HG03103 (cell line): ENCODE data around the gene UBE2Z.
"Not testable (repeated sequence)": the region's sequence is repeated elsewhere in the genome, so short reads cannot be mapped to it uniquely, and the experiment has no call there.

ENCODE experiments used
- ATAC-seq: cut with Tn5 transposase; IDR thresholded peaks from one replicate; pipeline ENCODE4 v1.9.1; 2021; ENCODE audit warnings: low read depth; ENCODE audit not compliant: unreplicated experiment

UBE2Z gene

DNA sequence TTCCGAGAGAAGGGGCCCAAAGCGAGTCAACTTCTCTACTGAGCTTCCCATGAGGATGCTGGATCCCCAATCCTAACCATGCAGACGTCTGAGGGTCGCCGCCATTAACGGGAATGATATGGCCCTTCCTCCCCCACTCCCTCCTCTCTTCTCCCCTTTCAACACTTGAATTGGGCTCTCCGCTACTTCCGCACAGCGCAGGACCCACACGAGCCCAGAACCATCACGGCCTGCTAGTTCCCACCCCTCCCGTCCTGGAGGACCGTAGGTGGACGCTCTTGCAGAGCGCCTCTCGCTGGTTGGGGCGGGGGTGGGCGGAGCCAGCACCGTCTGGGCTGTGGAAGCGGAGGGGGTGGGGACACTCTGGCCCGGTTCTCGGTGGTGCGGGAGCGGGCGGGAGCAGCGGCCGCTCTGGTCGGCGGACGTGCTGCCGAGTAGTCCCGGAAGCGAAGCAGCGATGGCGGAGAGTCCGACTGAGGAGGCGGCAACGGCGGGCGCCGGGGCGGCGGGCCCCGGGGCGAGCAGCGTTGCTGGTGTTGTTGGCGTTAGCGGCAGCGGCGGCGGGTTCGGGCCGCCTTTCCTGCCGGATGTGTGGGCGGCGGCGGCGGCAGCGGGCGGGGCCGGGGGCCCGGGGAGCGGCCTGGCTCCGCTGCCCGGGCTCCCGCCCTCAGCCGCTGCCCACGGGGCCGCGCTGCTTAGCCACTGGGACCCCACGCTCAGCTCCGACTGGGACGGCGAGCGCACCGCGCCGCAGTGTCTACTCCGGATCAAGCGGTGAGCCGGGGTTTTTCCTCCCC is at the start of gene UBE2Z:
TSS of gene UBE2Z (plus strand) at position 361 of the 797 bp plus-strand sequence. CDS start at position 458, 97 bp downstream.
- peak; percentile 67 for ATAC-seq

DNA sequence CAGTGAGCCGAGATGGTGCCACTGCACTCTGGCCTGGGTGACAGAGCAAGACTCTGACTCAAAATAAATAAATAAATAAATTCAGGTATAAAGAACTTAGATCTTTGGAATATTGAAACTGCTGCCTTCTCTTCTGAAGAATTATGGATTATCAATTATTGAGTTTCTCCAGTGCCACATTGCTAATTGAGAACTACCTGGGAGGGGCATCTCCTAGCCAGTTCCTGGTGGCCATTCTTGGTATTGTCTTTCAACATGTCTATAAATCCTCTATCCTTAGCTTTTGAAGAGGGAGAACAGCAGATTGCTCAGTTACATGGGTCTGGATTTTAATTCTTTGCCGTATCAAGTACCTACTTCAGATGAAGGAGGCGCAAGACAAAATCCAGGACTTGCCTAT is 48.2 kb upstream of the UBE2Z start:
- ATAC-seq: no peak

DNA sequence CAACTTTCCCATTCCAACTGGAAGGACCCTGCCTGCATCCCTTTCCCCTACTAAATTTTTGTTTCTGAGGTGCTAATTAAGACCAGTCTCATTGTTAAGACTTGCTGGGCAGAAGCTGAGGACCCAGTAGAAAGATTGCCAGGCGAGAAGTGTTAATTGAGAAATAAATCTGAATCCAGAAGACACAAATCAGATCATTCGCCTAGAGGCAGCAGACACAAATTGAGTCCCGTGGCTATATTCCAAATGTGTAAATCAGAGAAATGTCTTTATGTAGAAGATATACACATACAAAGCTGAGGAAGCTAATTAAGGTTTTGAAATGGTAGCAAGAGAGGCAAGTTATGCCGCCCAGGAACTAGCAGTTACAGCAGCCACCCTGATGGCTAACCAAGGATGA is 47.8 kb upstream of the UBE2Z start:
- no peak for ATAC-seq

DNA sequence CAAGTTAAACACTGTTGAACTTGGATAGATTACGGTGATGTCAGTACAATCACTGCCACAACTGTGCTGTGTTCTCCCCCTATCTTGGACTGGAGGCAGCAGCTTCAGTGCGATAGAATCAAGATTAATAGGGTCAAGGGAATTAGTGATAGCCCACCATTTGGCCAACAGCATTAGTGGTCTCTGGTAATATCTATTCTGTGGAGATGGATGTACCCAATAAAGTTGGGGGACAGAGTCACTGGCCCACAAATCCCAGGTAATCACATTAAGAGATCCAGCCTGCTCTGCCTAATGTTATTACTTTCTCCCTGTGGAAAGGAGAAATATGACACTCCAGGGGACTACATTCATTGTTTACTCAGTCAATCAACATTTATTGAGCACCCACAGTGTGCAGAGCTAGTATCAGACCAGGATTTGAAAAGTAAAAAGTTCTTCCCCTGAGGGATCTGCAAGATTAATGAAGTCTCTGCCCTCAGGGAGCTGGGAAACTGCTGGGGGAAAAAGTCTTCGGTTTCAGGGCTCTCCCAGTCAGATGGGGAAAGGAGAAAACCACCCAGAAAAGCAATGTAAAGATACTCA is 39.2 kb upstream of the UBE2Z start:
- no peak for ATAC-seq

DNA sequence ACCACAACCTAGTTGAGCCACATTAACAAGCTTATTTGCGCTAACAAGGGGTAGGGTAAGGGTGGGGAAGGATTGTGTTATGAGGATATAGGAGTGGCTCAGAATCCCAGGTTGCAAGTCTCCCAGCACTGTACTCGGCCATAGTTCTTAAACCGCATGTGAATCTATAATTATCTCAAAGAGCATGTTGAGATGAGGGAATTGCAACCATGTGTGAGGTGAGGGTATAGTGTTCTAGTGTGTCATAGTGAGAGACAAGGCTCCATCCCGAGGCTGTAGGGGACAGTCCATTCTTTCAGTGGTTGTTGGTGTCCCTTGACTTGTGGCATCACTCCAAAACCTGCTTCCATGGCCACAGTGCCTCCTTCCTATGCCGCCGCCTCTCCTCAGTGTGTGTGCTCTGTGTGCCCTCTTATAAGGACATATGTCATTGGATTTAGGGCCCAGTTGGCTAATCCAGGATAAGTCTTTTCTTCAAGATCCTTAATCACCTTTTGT is 38.3 kb upstream of the UBE2Z start:
- no peak for ATAC-seq

DNA sequence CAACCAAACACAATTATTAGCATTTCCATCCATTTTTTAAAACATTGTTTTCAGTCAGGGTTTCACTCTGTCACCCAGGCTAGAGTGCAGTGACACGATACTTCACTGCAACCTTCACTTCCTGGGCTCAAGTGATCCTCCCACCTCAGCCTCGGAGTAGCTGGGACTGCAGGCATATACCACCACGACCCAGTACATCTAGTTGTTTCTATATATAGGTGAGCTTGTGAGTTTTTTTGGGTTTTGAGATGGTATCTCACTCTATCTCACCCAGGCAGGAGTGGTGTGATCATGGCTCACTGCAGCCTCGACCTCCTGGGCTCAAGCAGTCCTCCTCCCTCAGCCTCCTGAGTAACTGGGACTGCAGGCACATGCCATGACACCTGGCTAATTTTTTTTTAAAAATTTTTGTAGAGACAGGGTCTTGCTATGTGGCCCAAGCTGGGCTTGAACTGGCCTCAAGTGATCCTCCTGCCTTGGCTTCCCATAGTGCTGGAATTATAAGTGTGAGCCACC is 37.1 kb upstream of the UBE2Z start:
- ATAC-seq: no peak

DNA sequence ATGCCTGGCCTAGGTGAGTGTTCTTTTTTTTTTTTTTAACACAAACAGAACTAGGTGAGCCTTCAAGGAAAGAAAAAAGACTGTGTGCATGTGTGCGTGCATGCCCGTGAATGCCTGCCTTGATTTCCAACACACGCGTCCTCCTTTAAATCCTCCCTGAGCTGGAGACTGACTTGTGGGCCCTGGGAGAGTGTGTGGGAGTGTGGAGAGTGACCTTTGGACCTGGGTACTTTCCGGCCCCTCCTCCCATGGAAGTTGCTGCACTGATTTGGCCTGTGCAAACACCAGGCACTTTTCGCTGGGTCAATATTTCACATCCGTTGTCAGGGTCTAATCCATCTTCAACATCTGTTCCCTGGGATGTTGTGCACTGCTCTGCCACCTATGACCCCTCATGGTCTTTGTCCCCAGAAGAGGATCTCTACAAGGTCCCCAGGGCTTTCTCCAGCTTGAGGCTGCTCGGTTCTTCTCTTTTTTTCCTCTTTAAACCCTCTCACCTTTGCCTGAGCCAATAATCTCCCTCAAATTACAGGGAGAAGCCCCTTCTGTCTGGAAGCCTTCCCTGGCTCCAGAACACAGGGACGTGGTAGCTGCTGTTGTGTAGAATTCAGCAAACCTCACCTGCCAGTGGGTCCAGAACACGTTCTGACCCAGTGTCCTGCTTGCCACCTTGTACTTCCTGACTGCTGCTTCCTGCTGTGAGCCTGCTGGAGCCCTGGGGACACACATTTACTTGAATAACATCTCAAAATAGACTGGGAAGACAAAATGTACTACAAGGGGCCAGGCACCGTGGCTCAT is 36.5 kb upstream of the UBE2Z start:
- ATAC-seq: no peak

DNA sequence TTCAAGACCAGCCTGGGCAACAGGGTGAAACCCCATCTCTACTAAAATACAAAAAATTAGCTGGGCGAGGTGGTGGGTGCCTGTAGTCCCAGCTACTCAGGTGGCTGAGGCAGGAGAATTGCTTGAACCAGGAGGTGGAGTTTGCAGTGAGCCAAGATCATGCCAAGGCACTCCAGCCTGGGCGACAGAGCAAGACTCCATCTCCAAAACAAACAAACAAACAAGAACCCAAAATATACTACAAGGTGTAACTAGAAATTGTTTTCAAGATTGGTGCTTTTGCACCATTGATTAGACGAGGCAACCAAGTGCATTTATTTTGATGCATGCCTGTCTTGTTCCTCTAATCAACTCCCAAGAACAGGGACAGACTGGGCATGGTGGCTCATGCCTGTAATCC is 35.8 kb upstream of the UBE2Z start:
- not testable (repeated sequence) for ATAC-seq

DNA sequence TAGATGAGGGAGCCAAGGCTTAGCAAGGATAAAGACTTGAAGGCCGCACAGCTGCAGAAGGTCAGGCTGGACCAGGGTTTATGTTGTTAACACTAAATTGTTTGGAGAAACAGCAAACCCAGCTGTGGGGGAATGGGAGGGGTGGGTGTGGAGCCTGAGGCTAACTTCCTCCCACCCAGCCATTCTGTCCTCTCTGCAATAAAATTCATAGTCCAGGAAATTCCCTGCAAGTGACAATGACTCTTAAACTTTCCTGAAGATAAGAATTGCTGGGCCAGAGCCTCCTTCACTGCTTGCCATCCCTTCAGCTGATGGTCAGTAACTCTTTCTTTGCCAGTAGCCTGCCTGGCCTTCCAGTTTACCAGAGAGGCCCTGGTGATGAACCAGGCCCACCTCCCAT is 35.0 kb upstream of the UBE2Z start:
- ATAC-seq: no peak

DNA sequence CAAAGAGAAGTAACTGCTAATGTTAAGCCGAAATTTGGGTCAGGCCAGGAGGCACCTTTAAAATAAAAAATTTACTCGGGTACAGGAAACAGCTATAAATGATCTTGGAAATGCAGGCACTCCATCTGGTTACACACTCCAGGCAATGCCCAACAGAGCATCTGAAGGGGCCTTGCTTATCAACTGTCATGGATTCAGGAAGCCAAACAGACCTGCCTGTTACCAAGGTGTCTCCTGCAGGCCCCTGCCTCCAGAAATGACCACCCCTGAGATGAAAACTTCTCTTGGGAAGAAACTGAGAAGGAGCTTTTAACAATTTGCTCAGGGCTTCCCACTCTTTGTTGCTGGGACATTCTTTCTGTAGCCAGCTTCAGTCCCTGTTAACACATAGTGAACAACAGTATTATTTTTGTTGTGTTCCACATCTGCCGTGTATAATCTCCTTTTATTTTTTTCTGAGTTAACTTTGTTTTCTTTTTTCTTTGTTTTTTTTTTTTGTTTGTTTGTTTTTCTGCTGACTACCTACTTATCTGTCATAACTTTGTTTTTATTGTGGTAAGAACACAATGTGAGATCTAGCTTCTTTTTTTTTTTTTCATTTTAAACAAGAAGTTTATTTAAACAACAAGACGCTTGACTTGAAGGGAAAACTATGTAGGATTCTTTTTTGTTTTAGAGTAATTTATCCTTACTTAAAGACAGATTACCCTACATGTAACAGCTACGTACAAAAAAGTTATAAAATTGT is 34.3 kb upstream of the UBE2Z start:
- ATAC-seq: no peak

DNA sequence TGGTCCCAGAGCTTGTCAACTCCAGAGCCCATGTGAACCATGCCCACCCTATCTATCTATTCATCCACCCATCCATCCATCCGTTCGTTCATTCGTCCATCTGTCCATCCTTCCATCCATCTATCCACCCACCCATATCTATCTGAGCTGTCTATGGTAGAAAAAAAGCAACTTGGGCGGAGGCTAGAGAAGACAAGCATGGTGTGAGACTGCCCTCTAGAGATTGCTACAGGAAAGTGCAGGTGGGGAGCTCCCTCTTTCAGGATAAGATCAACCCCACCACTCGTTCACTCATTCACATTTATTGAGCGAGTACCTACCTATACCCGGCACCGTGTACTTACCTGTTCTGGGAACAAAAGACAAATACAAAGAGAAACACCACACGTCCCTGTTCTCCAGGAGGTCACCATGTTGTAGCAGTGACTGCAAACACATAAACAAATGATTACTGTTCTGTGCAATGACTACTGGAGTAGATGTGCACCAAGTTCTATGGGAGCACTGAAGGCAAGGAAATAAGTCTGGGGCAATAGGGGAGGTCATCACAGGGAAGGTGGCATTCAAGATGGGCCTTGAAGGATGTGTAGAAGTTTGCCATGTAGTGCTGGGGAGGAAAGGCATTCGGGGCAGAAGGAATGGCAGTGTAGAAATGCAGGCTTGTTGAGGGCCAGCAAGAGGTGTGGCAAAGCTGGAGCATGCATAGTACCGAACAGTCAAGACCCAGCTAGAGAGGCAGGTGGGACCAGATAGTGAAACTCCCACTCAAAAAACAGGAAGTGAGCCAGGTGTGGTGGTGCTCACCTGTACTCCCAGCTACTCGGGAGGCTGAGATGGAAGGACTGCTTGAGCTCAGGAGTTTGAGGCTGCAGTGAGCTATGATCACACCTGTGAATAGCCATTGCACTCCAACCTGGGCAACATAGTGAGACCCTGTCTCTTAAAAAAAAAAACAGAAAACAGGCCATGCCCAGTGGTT is 29.0 kb upstream of the UBE2Z start:
- no peak for ATAC-seq

DNA sequence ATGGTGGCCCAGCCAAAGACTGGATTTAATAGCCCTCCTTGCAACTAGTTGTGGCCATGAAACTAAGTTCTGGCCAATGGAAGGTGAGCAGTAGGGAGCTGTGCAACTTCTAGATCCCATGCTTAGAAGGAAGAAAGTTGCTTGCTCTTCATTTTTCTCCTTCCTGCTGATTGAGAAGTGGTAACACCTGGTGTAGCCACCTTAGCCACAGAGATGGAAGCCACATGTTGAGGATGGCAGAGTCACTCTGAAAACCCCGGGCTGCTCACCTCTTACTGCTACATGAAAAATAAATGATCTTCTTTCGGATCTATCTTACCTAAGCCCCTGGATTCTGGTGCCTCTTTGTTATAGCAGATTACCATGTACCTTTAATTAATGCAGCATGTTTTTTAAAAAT is 25.9 kb upstream of the UBE2Z start:
- ATAC-seq: no peak

DNA sequence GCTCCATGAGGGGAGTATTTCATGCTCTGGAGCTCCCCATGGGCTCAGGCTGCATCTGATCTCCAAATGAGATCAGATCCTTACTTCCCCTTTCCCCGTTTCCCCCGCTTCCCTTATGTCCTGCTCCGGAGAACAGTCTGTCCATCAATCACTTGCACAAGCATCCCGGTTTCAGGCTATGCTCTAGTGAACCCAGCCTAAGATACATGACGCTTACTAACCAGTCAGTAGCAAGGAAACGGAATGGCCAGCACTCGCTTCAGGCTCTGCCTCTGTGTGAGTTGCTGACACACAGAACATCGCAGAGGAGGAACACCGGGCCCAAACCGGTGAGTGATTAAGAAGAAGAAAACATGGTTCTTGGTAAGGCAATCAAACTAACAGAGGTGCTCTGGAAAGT is 25.0 kb upstream of the UBE2Z start:
- ATAC-seq: no peak

DNA sequence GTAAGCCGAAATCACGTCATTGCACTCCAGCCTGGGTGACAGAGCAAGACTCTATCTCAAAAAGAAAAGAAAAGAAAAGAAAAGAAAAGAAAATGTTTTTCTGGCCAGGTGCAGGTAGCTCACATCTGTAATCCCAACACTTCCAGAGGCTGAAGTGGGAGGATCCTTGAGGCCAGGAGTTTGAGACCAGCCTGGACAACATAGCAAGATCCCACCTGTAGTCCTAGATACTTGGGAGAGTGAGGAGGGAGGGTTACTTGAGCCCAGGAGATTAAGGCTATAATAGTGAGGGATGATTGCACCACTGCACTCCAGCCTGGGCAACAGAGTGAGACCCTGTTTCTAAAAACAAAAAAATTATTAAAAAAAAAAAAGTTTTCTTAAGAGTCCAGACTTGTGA is 18.1 kb upstream of the UBE2Z start:
- no peak for ATAC-seq

DNA sequence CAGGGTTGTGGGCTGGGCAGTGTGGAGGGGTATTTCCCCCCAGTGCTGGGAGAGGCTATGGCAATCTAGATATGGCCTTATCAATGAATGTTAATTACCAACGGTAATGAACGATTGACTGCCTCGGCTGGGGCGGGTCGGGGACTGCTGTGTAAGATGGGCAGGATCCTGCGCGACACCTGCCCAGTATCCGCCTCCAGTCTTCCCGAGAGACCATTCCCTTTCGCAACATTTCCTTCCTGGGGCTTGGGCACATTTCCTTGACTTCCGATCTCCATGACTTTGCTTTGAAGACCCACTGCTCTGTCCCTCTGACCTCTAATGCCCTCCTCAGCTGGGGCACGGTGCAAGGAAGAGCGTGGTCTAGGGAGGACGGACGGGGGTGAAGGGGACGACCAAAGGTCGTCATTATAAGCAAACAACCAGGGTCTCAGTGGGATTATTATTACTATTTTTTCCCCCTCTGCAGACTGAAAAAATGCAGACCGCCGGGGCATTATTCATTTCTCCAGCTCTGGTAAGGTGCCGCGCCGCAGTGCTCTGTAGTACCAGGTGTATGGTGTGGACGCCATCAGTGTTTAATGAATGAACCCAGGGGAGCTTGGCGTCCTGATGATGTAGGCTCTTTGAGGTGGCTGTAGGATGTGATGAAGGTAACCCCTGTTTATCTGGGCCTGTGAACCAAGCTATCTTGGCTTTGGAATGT is 15.1 kb upstream of the UBE2Z start:
- no peak for ATAC-seq

DNA sequence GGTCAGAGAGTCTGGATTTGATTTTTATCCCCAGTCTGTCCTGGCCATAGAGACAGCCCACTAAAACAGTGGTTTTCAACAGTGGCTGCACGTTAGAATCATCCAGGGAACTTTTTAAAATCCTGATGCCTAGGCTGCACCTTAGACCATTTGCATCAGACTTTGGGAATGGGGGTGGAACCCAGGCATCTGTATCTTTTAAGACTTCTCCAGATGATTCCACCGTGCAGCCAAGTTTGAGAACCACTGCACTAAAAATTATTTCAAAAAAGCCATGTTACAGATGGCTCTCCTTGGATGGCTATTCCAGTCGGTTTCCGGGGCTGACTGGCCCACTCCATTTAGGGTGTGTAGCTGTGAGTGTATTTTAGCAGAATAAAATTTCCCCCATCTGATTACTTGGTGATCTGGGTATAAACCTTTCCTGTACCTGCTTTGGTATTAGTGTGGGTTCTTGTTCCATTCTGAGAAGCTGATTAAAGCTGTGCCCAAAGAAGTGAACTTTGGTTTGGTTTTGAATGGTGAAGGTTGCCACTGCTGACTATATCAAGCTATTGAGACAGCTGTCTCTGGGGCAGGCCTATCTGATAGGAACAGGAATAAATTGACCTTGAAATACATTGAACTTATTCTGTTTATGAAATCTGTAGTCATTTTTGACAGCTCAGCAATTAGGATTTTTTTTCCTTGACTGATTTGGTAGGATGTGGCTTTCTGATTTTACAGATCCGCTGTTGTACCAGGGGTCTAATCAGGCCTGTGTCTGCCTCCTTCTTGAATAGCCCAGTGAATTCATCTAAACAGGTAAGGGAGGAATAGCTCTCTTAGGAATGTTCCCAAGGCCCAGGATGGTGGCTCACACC is 14.3 kb upstream of the UBE2Z start:
- ATAC-seq: no peak

DNA sequence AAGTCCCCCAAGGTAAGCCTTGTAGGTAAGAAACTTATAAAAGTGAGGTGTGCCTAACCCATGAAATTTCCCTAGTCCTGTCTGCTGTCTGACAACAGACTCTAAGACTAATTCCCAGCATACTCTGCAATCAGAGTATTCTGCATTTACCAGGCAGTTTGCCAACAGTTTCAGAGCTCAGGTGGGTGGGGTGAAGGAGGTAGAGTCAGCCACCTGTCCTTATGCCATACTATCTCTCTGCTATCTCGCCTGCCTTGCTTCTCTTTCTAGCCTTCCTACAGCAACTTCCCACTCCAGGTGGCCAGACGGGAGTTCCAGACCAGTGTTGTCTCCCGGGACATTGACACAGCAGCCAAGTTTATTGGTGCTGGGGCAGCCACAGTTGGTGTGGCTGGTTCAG is 13.3 kb upstream of the UBE2Z start:
- ATAC-seq: no peak

DNA sequence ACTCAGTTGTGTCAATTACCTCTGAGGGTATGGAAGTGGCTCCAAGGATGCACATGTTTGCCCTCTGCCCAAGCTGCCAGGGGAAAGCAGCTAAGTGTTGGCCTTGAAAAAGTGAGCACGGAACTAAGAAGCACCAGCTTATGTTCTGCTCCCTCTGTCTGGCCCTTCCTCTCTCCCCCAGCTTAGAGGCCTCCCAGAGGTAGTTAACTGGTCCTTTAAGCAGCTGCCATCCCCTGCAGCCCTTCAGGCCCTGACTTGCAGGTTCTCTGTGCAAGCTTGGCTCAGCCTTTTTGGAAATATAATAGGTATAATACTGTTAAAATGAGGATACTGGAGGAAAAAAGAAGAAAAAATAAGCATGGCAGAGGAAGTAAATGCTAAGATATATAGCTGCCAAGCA is 7.0 kb upstream of the UBE2Z start:
- ATAC-seq: no peak
